Hematopoietic multipotent progenitor cell (in vitro differentiated cells): Measurements from ENCODE around the gene SLIT3. TPM values are rescaled to one million over a fixed set of nuclear protein-coding genes. Genes with fewer than 3 reads are reported as not detected.

Experiments
- DNase-seq, 3 donors: peaks; one replicate each; pipeline ENCODE4 v3.0.0-alpha.2; 2011 to 2015; ENCODE audit warnings: low read depth in 2 of 3, low spot score in 2 of 3
- total RNA-seq: library from RNA; depleted of rRNA; stranded (reverse); fragments of >200 nt; gene quantifications from one replicate; pipeline ENCODE4 v1.2.3, GENCODE V29; 2012

The SLIT3 gene
- total RNA-seq, 1 donor: under 0.01 TPM

GRCh38 chr5:168976311-168976970, 324.5 kb downstream of the SLIT3 start:
- no peak for DNase-seq

DNA sequence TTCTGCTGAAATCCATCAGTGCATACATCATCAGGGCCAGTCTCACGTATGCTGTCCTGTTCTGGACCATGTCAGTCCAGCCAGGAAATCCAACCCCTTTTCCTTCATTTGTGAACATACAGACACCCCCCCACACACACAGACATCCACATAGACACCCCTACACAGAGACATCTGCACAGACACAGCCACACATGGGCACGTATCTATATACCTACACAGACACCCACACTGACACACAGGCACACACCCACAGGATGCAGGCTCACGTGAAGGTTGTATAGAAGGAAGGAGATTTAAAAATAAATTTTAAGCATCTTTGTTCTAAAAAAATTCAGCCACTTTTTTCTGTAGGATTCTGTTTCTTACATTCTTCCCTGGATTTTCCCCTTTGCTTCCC, 325.6 kb downstream of the SLIT3 start:
- no peak for DNase-seq

- DNase-seq: no peak
Observed at GRCh38 chr5:168974082-168974481, 326.9 kb downstream of the SLIT3 start.

DNA sequence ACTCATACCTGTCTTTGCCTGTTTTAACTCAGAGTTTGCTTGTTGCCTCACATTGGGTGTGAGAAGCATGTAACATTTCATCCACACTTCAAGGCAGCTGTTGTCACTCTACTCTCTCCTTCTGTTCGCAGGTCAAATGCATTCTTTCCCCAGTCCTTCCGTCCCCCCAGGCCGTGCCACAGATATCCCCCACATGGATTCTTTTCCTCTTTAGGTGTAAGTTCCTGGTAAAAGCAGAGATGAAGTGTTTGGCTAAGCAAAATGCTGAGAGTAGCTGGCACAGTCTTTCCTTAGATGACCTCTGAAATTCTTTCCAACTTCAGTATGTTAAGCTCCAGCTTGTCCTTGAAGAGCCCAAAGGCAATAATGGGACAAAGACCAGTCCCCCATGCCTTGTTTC, 328.2 kb downstream of the SLIT3 start:
- DNase-seq: no peak

DNA sequence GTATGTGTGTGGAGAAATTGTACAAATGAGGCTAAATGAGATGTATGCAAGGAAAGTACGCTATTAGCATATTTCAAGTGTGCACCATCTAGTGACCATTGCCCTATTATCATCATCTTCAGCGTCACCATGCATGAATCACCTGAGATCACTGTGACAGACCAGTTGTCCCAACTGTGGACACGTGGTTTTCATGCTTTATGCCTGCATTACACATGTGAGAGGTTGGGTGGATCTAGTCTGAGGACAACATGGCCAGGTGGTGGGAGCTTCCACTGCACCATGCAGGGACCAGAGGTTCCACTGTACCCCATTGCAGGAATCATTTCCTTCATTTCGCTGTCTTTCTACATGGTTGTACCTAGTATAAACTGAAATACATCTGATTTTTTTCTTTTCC, 329.8 kb downstream of the SLIT3 start:
- DNase-seq: no peak

- DNase-seq: no peak
Observed at GRCh38 chr5:168969326-168969886, 331.5 kb downstream of the SLIT3 start.

GRCh38 chr5:168967882-168968620, 332.9 kb downstream of the SLIT3 start:
- no peak for DNase-seq

- no peak for DNase-seq
Observed at GRCh38 chr5:168965638-168966037, 335.3 kb downstream of the SLIT3 start.

DNA sequence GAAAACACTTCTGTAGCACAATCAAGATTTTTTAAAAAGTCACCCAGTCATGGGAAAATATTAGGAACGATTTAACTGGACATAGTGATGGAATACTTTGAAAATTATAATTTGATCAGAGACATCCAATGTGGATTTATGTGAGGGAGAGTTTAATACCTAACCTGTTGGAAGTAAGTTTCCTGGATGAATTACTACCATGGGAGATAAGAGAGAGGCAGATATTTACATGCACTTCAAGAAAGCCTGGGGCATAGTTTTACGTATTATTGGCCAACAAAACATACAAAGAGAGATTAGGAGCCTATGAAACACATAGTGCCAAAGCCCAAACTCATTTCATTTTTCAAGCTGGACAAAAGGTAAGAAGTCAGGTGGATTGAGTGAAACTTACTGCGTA, 336.8 kb downstream of the SLIT3 start:
- DNase-seq: no peak

DNA sequence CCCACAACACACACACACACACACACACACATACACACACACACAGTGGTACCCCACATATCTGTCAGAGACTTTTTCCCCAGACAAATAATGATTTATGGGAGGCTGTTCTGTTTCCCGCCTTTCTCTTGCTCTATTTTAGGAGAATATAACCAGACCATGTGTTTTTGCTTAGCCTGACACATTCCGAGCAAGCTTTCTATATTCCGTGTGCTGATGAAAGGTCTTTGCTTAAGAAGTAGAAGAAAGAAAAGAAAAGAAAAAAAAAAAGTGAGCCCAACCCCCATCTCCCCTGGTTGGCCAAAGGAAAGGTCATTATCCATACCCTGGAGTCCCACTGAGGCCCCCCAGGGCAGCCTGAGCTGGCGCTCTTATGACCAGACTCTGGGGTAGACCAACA, 338.6 kb downstream of the SLIT3 start:
- no peak for DNase-seq

- DNase-seq: no peak
Observed at GRCh38 chr5:168961681-168962080, 339.3 kb downstream of the SLIT3 start.

- DNase-seq: peak in 2 of 3 donors; percentile 4 to 34
Observed at GRCh38 chr5:168960497-168960896, 340.4 kb downstream of the SLIT3 start.

DNA sequence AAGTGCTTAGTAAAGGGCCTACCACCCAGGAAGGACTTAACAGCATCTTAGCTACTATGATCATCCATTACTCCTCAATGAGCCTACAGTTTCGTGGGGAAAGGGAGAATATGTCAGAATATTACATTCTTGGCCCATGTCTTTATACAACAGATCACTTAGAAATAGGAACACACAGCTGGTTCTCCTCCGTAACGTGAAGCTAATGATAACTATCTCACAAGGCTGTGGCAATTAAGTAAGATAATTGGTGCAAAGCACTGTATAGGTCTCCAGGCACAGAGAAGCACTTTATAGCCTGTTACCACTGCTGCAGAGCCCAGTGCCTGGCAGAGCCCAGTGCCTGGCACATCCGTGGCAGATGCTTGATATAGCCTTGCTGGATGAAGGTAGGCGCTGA, 347.6 kb downstream of the SLIT3 start:
- DNase-seq: no peak

GRCh38 chr5:168952196-168952595, 348.7 kb downstream of the SLIT3 start:
- no peak for DNase-seq

GRCh38 chr5:168951769-168952168, 349.2 kb downstream of the SLIT3 start:
- DNase-seq: no peak

DNA sequence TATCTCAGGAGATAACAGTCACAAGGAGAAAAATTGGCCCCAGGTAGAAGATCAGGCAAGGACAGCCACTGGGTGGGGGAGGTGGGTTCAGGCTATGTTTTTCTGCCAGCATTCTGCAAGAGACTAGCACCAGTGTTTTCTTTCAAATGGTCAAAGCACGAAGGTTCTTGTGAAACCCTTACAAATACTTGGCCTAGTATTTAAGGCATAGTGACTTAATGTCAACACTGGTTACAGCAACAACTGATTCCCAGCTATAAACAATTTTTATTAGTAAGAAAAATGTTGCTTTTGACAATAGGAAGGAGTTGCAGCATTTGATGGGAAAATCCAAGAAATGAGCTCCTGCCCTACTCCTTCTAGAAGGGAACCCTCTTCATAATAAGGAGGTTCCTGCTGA, 349.6 kb downstream of the SLIT3 start:
- no peak for DNase-seq

DNA sequence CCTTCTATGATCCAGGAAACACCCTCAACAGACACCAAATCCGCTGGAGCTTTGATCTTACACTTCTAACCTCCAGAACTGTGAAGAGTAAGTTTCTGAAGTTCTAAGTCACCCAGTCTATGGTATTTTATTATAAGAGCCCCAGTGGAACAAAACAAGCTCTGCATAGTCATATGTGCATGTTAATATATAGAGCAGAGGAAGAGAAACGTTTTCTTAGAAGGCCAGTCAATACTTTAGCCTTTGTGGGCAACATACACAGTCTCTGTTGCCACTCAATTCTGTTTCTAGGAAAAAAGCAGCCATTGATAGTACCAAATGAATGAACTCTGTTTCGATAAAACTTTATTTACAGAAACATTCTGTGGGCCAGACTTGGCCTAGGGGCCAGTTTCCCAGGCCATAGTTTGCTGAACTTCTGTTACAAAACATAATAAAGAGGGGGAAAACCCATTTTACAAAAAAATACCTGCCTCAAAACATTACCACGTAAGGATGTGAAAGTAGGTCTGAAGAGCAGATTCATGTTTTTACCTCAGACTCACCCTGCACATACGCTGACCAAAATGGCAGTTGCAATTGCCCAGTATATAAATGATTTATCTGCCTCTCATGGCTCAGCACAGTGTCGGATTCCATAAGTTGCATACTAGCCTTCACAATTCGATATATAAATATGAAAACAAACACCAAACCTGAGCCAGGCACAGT, 350.5 kb downstream of the SLIT3 start:
- no peak for DNase-seq

DNA sequence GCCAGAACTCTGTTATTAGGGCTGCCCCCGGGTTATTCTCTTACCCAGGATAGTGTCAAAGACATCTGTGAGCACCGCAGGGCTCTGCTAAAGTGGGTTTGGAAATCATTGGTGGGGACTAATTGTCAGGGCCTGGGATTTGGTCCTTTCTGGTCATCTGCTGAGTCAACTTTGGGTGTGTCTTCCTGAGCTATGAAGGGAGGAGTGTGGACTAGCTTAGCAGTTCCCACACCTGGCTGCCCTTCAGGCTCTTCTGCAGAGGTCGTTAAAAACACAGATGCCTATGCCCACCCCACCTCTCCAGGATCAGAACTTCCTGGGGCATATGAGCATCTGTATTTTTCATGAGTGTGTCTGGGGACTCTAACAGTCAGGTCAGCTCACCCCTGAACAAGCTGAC, 352.2 kb downstream of the SLIT3 start:
- DNase-seq: no peak

GRCh38 chr5:168947212-168947868, 353.6 kb downstream of the SLIT3 start:
- peak in 2 of 3 donors; percentile 22 to 61 for DNase-seq

- peak in 2 of 3 donors; percentile 14 to 38 for DNase-seq
Observed at GRCh38 chr5:168946363-168946762, 354.6 kb downstream of the SLIT3 start.

GRCh38 chr5:168944004-168944403, 356.9 kb downstream of the SLIT3 start:
- DNase-seq: no peak
